GM18951 (cell line): ENCODE data around the gene PAX4.
"Not testable (repeated sequence)": the region's sequence is repeated elsewhere in the genome, so short reads cannot be mapped to it uniquely, and the experiment has no call there.

Experiments used
- POLR2A ChIP-seq: IDR thresholded peaks from 4 replicates; pipeline ENCODE4 v1.6.1; 2011; ENCODE audit warnings: mild to moderate bottlenecking; ENCODE audit not compliant: insufficient read length, insufficient read depth; ENCODE audit errors: extremely low read depth
- in situ Hi-C: fragments of 300-500 bp; cut with MboI; formaldehyde crosslinking; loops from one replicate; pipeline ENCODE4 v1.12.0; 2022; ENCODE audit warnings: low sequenced_read_pairs, mixed read lengths, inconsistent platforms; ENCODE audit not compliant: unreplicated experiment

Gene PAX4

GRCh38 chr7:127588019-127588696 lies 29.8 kb downstream of the PAX4 start, which contains the start of gene ARF5:
Gene ARF5, plus strand, starts transcription at chr7:127588411. Its CDS starts 88 bp downstream, at chr7:127588499.
- peak; percentile 78 for TF ChIP-seq POLR2A

GRCh38 chr7:127587663-127588018 lies 30.3 kb downstream of the PAX4 start:
- no peak for TF ChIP-seq POLR2A
- in situ Hi-C loops = no loop called here

More at GRCh38 chr7:127588019-127588696, 29.8 kb downstream of the PAX4 start, which contains the start of gene ARF5:
- in situ Hi-C loops = no loop called here

GRCh38 chr7:127586346-127586745 lies 31.6 kb downstream of the PAX4 start:
- TF ChIP-seq POLR2A = no peak
- in situ Hi-C loops = no loop called here

- in situ Hi-C loops = no loop called here
- peak; percentile 91 for TF ChIP-seq POLR2A
These were observed 32.6 kb downstream of the PAX4 start, which contains the start of gene GCC1 for GRCh38 chr7:127585044-127585953. Gene GCC1, minus strand, starts transcription at chr7:127585596. Its CDS starts 414 bp downstream, at chr7:127585182.

GRCh38 chr7:127584648-127585043 lies 33.3 kb downstream of the PAX4 start:
- no peak for TF ChIP-seq POLR2A
- in situ Hi-C loops = no loop called here

GRCh38 chr7:127582361-127582760 lies 35.6 kb downstream of the PAX4 start:
- in situ Hi-C loops = no loop called here
- TF ChIP-seq POLR2A = no peak

- no peak for TF ChIP-seq POLR2A
- in situ Hi-C loops = no loop called here
These were observed 36.2 kb downstream of the PAX4 start for GRCh38 chr7:127581716-127582115.

- in situ Hi-C loops = no loop called here
- no peak for TF ChIP-seq POLR2A
These were observed 37.3 kb downstream of the PAX4 start for GRCh38 chr7:127580612-127581011.

- in situ Hi-C loops = no loop called here
- TF ChIP-seq POLR2A = no peak
These were observed 39.1 kb downstream of the PAX4 start for GRCh38 chr7:127578711-127579275.

- TF ChIP-seq POLR2A = no peak
- in situ Hi-C loops = no loop called here
These were observed 39.8 kb downstream of the PAX4 start for GRCh38 chr7:127578036-127578684.

- TF ChIP-seq POLR2A = no peak
- in situ Hi-C loops = no loop called here
These were observed 46.0 kb downstream of the PAX4 start for GRCh38 chr7:127571741-127572505.

GRCh38 chr7:127568034-127568433 lies 49.9 kb downstream of the PAX4 start:
- in situ Hi-C loops = not testable (repeated sequence)
